HepG2 (cell line): ENCODE data around the gene PPAN. TPM values are rescaled to one million over a fixed set of nuclear protein-coding genes. Genes with fewer than 3 reads are reported as not detected.

Experiments
- ATAC-seq: fragments of 200-7000 bp; cut with Tn5 transposase; 3 replicates; pipeline ENCODE4 v1.9.1; 2020; ENCODE audit warnings: mild to moderate bottlenecking, moderate library complexity
- BruUV-seq: library from RNA; stranded (reverse); fragments of 400-500 nt; replicated peaks from 2 replicates; lab custom pipeline; 2021; lab: Mats Ljungman, UMichigan
- CTCF ChIA-PET: fragments of 300-600 bp; formaldehyde crosslinking; extraction: SDS; loops from one replicate; lab custom pipeline; 2021; ENCODE audit warnings: low total read pairs, inconsistent platforms, low intra/inter-chr PET ratio; lab: Yijun Ruan, JAX
- POLR2A ChIA-PET: fragments of 350-600 bp; sonication (Branson Sonifier 250); formaldehyde crosslinking; loops from one replicate; lab custom pipeline; 2020; ENCODE audit warnings: antibody characterized with exemption, inconsistent platforms; lab: Yijun Ruan, JAX
- DNase-seq: peaks from one replicate; pipeline ENCODE4 v3.0.0-alpha.2; 2015; ENCODE audit warnings: low spot score
- FAIRE-seq: peaks from 3 replicates; lab custom pipeline; 2011; peaks lifted over from hg19 to GRCh38; lab: Jason Lieb, UNC
- H2AFZ ChIP-seq: one replicate; pipeline ENCODE4 v1.6.1; 2011; ENCODE audit warnings: low read length, inconsistent platforms
- H3K27ac ChIP-seq: fragments of 300-600 bp; 3 replicates; pipeline ENCODE4 v1.8.0; 2011; ENCODE audit warnings: mixed run types, mild to moderate bottlenecking, mixed read lengths, low read length, inconsistent platforms; ENCODE audit not compliant: insufficient read depth; ENCODE audit errors: extremely low read length
- H3K27me3 ChIP-seq, 2 experiments: fragments of 200-600 bp in 1 of 2; 2 replicates in 1 of 2; 3 replicates in 1 of 2; pipeline versions ENCODE4 v1.6.0 to v1.8.0; 2011; ENCODE audit warnings: low read length in 2 of 2, mild to moderate bottlenecking in 2 of 2, moderate library complexity in 2 of 2, inconsistent platforms in 1 of 2; ENCODE audit not compliant: insufficient read depth in 2 of 2, control insufficient read depth in 1 of 2
- H3K36me3 ChIP-seq, 2 experiments: fragments of 200-600 bp in 1 of 2; replicated peaks in 1 of 2; 2 replicates in 1 of 2; 3 replicates in 1 of 2; pipeline versions ENCODE4 v1.5.1 to v1.8.0; 2011; ENCODE audit warnings: low read length in 2 of 2, inconsistent platforms in 1 of 2; ENCODE audit not compliant: insufficient read depth in 2 of 2, control insufficient read depth in 1 of 2
- H3K4me1 ChIP-seq: 2 replicates; pipeline ENCODE4 v1.5.1; 2012; ENCODE audit warnings: low read length, inconsistent platforms; ENCODE audit not compliant: insufficient read depth
- H3K4me2 ChIP-seq: 2 replicates; pipeline ENCODE4 v1.6.0; 2011; ENCODE audit warnings: low read depth, low read length, inconsistent platforms
- H3K4me3 ChIP-seq, 3 experiments: fragments of 200-600 bp in 1 of 3; sonication (generic), shearing (Covaris generic) in 1 of 3; replicated peaks in 1 of 3; 2 replicates each; pipeline ENCODE4 v1.5.1; 2011 to 2016; ENCODE audit warnings: low read length in 3 of 3, inconsistent platforms in 2 of 3, low read depth in 2 of 3, mild to moderate bottlenecking in 2 of 3, control low read depth in 1 of 3, mixed read lengths in 1 of 3; ENCODE audit not compliant: insufficient read depth in 1 of 3
- H3K79me2 ChIP-seq: one replicate; pipeline ENCODE4 v1.6.1; 2011; ENCODE audit warnings: low read length, inconsistent platforms; ENCODE audit not compliant: insufficient read depth
- H3K9ac ChIP-seq: 2 replicates; pipeline ENCODE4 v1.6.0; 2011; ENCODE audit warnings: mild to moderate bottlenecking, low read depth, low read length, inconsistent platforms; ENCODE audit not compliant: insufficient read depth
- H3K9me3 ChIP-seq: 2 replicates; pipeline ENCODE4 v1.5.1; 2012; ENCODE audit warnings: mild to moderate bottlenecking, low read length
- H4K20me1 ChIP-seq: 2 replicates; pipeline ENCODE4 v1.6.0; 2011; ENCODE audit warnings: inconsistent platforms, mild to moderate bottlenecking, low read length, moderate library complexity; ENCODE audit not compliant: insufficient read depth
- BORCS8-MEF2B ChIP-seq: sonication (generic); formaldehyde crosslinking; IDR thresholded peaks from 2 replicates; pipeline ENCODE4 v1.8.0; 2022; ENCODE audit warnings: mild to moderate bottlenecking, missing genetic modification reagents
- PAF1 ChIP-seq: IDR thresholded peaks from 2 replicates; pipeline ENCODE4 v1.6.1; 2016; ENCODE audit warnings: missing genetic modification reagents, missing compliant biosample characterization
- RBM22 ChIP-seq: fragments of 200-400 bp; formaldehyde crosslinking; optimal IDR thresholded peaks from 2 replicates; pipeline ENCODE3; 2017; ENCODE audit warnings: mild to moderate bottlenecking, low read length, moderate library complexity
- SSRP1 ChIP-seq: IDR thresholded peaks from 2 replicates; pipeline ENCODE4 v1.6.1; 2016; ENCODE audit warnings: control low read depth
- THAP7 ChIP-seq: sonication (generic); formaldehyde crosslinking; IDR thresholded peaks from 2 replicates; pipeline ENCODE4 v1.8.1; 2023; ENCODE audit warnings: mild to moderate bottlenecking, missing genetic modification reagents
- TRIM22 ChIP-seq: fragments of 450-650 bp; IDR thresholded peaks from 2 replicates; pipeline ENCODE4 v1.6.1; 2017
- ZBTB42 ChIP-seq: sonication (generic); formaldehyde crosslinking; IDR thresholded peaks from 2 replicates; pipeline ENCODE4 v1.5.0; 2020; ENCODE audit warnings: mild to moderate bottlenecking, missing genetic modification reagents
- ZNF230 ChIP-seq: sonication (generic); formaldehyde crosslinking; IDR thresholded peaks from 2 replicates; pipeline ENCODE4 v1.4.0; 2020; ENCODE audit warnings: mild to moderate bottlenecking, missing genetic modification reagents
- ZNF30 ChIP-seq: sonication (generic); formaldehyde crosslinking; IDR thresholded peaks from 2 replicates; pipeline ENCODE4 v1.5.0; 2020; ENCODE audit warnings: mild to moderate bottlenecking, missing genetic modification reagents
- ZNF558 ChIP-seq: sonication (generic); formaldehyde crosslinking; IDR thresholded peaks from 2 replicates; pipeline ENCODE4 v1.9.0; 2022; ENCODE audit warnings: mild to moderate bottlenecking, missing genetic modification reagents, borderline replicate concordance
- ZSCAN25 ChIP-seq: sonication (generic); formaldehyde crosslinking; IDR thresholded peaks from 2 replicates; pipeline ENCODE4 v1.8.0; 2022; ENCODE audit warnings: mild to moderate bottlenecking, missing genetic modification reagents
- ZSCAN30 ChIP-seq: sonication (generic); formaldehyde crosslinking; IDR thresholded peaks from 2 replicates; pipeline ENCODE4 v1.5.0; 2020; ENCODE audit warnings: mild to moderate bottlenecking, missing genetic modification reagents
- WGBS: methylation state at CpG from one replicate; pipeline ENCODE4 v1.1.6; 2017; ENCODE audit warnings: low lambda C conversion rate; 5-methylcytosine and 5-hydroxymethylcytosine counted together
- in situ Hi-C: cut with HindIII; loops from 2 replicates; pipeline ENCODE4 v1.10.0; 2017; ENCODE audit warnings: low pct_unique_long_range_greater_than_20kb; ENCODE audit not compliant: extremely low pct_ligation_motif_present
- intact Hi-C: fragments of 100-400 bp; cut with micrococcal nuclease; formaldehyde crosslinking; loops from one replicate; pipeline ENCODE4 v1.10.0; 2022; ENCODE audit not compliant: unreplicated experiment
- polyA plus RNA-seq, 8 experiments: library from polyadenylated mRNA; depleted of rRNA in 3 of 8; stranded (reverse) in 7 of 8; unstranded in 1 of 8; fragments of >200 nt; fragmentation: Illumina TruSeq in 4 of 8; extraction: Trizol in 4 of 8; gene quantifications; 2 replicates each; pipeline versions ENCODE4 v1.2.1 to v1.2.3, GENCODE V29; 2011 to 2016; ENCODE audit warnings: low read depth in 4 of 8, missing spikeins in 1 of 8, mixed read lengths in 1 of 8; ENCODE audit not compliant: insufficient read depth in 1 of 8
- total RNA-seq, 5 experiments: library from RNA; depleted of rRNA; stranded (reverse); fragments of >200 nt; fragmentation: Illumina TruSeq; extraction: Trizol; gene quantifications; 2 replicates each; pipeline ENCODE4 v1.2.3, GENCODE V29; 2016; ENCODE audit warnings: low read depth in 1 of 5
- TF ChIP-seq, protein P1 (sequence below): sonication (generic); formaldehyde crosslinking; IDR thresholded peaks from 2 replicates; pipeline ENCODE4 v1.4.0; 2020; ENCODE audit warnings: mild to moderate bottlenecking, missing genetic modification reagents
- TF ChIP-seq, protein P2 (sequence below): sonication (generic); formaldehyde crosslinking; IDR thresholded peaks from 2 replicates; pipeline ENCODE4 v1.5.1; 2020; ENCODE audit warnings: mild to moderate bottlenecking, missing genetic modification reagents, moderate library complexity
- TF ChIP-seq, protein P3 (sequence below): IDR thresholded peaks from 2 replicates; pipeline ENCODE4 v1.6.1; 2016; ENCODE audit warnings: low read depth, borderline replicate concordance

The PPAN gene
- total and polyA plus RNA-seq, 2 of the 13 experiments (the other 11 are each of a cell fraction or from before 2014, with no cell fraction given) = 36.2 to 41.9 TPM

- intact Hi-C loops = no loop called here
- H3K4me3 ChIP-seq = no peak overlapping the region
- peaks cover 24% of the 10 kb centered on the region for H3K4me1 ChIP-seq
- WGBS = 97% methylated on average over 20 of the region's 26 CpGs
- ATAC-seq (peak; percentile 6), DNase-seq (no peak), FAIRE-seq (no peak)
- ChIA-PET POLR2A (interaction anchor here (0.8 to 2.4 kb wide), 2 partner anchors 9 kb away, joined by 4 to 10 read pairs; partner anchors contain the start of gene PPAN), CTCF (no interaction called here)
- BruUV-seq = no TSS peak
- H3K79me2 ChIP-seq = peaks cover 14% of the 10 kb centered on the region
- H4K20me1 ChIP-seq = peaks cover 13% of the 10 kb centered on the region; the same call in 1 of the 2 replicates
- H3K4me2 ChIP-seq = no peak overlapping the region
- H3K9me3 ChIP-seq = no peaks in the 10 kb centered on the region
- H2AFZ ChIP-seq = no peak overlapping the region
- peaks cover 31 to 51% of the 10 kb centered on the region in 2 experiments for H3K36me3 ChIP-seq
- H3K27me3 ChIP-seq = no peaks in the 10 kb centered on the region; a peak in 1 of 5 replicates
- H3K9ac ChIP-seq = no peak overlapping the region
- in situ Hi-C loops = no loop called here
- H3K27ac ChIP-seq = no peak overlapping the region
- TF ChIP-seq, protein P1, sequence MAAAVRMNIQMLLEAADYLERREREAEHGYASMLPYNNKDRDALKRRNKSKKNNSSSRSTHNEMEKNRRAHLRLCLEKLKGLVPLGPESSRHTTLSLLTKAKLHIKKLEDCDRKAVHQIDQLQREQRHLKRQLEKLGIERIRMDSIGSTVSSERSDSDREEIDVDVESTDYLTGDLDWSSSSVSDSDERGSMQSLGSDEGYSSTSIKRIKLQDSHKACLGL = no peak
- TF ChIP-seq BORCS8-MEF2B = no peak
- TF ChIP-seq, protein P2, sequence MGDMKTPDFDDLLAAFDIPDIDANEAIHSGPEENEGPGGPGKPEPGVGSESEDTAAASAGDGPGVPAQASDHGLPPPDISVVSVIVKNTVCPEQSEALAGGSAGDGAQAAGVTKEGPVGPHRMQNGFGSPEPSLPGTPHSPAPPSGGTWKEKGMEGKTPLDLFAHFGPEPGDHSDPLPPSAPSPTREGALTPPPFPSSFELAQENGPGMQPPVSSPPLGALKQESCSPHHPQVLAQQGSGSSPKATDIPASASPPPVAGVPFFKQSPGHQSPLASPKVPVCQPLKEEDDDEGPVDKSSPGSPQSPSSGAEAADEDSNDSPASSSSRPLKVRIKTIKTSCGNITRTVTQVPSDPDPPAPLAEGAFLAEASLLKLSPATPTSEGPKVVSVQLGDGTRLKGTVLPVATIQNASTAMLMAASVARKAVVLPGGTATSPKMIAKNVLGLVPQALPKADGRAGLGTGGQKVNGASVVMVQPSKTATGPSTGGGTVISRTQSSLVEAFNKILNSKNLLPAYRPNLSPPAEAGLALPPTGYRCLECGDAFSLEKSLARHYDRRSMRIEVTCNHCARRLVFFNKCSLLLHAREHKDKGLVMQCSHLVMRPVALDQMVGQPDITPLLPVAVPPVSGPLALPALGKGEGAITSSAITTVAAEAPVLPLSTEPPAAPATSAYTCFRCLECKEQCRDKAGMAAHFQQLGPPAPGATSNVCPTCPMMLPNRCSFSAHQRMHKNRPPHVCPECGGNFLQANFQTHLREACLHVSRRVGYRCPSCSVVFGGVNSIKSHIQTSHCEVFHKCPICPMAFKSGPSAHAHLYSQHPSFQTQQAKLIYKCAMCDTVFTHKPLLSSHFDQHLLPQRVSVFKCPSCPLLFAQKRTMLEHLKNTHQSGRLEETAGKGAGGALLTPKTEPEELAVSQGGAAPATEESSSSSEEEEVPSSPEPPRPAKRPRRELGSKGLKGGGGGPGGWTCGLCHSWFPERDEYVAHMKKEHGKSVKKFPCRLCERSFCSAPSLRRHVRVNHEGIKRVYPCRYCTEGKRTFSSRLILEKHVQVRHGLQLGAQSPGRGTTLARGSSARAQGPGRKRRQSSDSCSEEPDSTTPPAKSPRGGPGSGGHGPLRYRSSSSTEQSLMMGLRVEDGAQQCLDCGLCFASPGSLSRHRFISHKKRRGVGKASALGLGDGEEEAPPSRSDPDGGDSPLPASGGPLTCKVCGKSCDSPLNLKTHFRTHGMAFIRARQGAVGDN (CRISPR knock-in tag) = no peak
- TF ChIP-seq ZSCAN25 (CRISPR knock-in tag) = no peak
- TF ChIP-seq ZSCAN30 (CRISPR knock-in tag) = no peak
- TF ChIP-seq ZBTB42 (CRISPR knock-in tag) = no peak
- TF ChIP-seq, protein P3, sequence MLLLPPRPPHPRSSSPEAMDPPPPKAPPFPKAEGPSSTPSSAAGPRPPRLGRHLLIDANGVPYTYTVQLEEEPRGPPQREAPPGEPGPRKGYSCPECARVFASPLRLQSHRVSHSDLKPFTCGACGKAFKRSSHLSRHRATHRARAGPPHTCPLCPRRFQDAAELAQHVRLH (CRISPR knock-in tag) = no peak
- no peak for TF ChIP-seq TRIM22
- peak; percentile 83 for TF ChIP-seq RBM22
- no peak for TF ChIP-seq ZNF558 (CRISPR knock-in tag)
- TF ChIP-seq THAP7 (CRISPR knock-in tag) = no peak
- TF ChIP-seq ZNF30 (CRISPR knock-in tag) = no peak
- TF ChIP-seq PAF1 (CRISPR knock-in tag) = peak; percentile 94
- TF ChIP-seq SSRP1 (CRISPR knock-in tag) = peak; percentile 91; the same call in 1 of the 2 replicates
- TF ChIP-seq ZNF230 = no peak
These were observed 8.7 kb downstream of the PPAN start for GRCh38 chr19:10114651-10115391.
